ENCODE data around the gene ALCAM.

ALCAM gene

GRCh38 chr3:105497386-105497785, 130.7 kb downstream of the ALCAM start:
- no peak overlapping the region for H3K27ac ChIP-seq
- no peak for TF ChIP-seq ZFX (IDR thresholded peaks at IDR 0.05; ENCODE audit: borderline replicate concordance)
- TF ChIP-seq, protein P1, sequence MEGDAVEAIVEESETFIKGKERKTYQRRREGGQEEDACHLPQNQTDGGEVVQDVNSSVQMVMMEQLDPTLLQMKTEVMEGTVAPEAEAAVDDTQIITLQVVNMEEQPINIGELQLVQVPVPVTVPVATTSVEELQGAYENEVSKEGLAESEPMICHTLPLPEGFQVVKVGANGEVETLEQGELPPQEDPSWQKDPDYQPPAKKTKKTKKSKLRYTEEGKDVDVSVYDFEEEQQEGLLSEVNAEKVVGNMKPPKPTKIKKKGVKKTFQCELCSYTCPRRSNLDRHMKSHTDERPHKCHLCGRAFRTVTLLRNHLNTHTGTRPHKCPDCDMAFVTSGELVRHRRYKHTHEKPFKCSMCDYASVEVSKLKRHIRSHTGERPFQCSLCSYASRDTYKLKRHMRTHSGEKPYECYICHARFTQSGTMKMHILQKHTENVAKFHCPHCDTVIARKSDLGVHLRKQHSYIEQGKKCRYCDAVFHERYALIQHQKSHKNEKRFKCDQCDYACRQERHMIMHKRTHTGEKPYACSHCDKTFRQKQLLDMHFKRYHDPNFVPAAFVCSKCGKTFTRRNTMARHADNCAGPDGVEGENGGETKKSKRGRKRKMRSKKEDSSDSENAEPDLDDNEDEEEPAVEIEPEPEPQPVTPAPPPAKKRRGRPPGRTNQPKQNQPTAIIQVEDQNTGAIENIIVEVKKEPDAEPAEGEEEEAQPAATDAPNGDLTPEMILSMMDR (IDR thresholded peaks at IDR 0.05), result no peak

DNA sequence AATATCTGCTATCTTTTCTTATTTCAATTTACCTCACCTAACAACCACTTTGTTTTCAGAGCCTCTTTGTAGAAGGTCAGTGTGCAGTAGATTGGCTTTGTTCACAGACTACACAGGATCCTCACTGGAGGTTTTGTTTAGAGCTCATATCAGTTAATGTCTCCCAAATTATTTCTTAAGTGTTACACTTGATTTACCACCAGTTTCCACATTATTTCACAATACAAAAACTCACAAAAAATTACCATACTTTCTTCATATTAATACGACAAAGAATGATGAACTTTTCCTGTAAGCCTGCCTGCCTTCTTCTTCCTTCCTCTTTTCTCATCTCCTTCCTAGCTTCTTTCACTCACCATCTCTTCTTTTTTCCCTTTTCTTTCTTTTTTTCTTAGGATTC, 133.3 kb downstream of the ALCAM start:
- H3K27ac ChIP-seq, result peak overlapping the region; percentile 36

DNA sequence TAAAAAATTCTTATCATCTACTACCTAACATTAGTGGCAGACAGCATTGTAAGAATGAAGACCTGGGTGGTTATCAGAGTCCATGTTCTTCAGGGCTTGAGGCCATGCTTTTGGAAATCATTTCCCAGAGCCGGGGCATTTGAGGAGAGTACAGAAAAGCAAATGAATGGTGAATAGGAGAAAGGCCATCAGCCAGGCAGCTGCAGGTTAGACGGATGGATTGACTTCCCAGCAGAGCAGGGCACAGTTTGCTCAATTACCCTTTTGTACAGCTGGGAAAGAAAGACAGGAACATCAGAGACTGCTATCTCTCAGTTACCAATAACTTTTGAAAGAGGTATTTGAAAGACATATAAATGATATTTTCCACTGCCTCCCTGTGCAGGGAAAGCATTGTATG, 135.6 kb downstream of the ALCAM start:
- no peak for TF ChIP-seq ZFX (IDR thresholded peaks at IDR 0.05; ENCODE audit: borderline replicate concordance)
- TF ChIP-seq, protein P1 (IDR thresholded peaks at IDR 0.05), result no peak
- no peak overlapping the region for H3K27ac ChIP-seq

More for the DNA sequence above, 133.3 kb downstream of the ALCAM start:
- TF ChIP-seq, protein P1 (IDR thresholded peaks at IDR 0.05), result no peak
- no peak for TF ChIP-seq ZFX (IDR thresholded peaks at IDR 0.05; ENCODE audit: borderline replicate concordance)

- TF ChIP-seq, protein P1 (IDR thresholded peaks at IDR 0.05), result no peak
- TF ChIP-seq ZFX (IDR thresholded peaks at IDR 0.05; ENCODE audit: borderline replicate concordance), result no peak
- no peak overlapping the region for H3K27ac ChIP-seq
Observed at GRCh38 chr3:105503191-105503593, 136.5 kb downstream of the ALCAM start.

DNA sequence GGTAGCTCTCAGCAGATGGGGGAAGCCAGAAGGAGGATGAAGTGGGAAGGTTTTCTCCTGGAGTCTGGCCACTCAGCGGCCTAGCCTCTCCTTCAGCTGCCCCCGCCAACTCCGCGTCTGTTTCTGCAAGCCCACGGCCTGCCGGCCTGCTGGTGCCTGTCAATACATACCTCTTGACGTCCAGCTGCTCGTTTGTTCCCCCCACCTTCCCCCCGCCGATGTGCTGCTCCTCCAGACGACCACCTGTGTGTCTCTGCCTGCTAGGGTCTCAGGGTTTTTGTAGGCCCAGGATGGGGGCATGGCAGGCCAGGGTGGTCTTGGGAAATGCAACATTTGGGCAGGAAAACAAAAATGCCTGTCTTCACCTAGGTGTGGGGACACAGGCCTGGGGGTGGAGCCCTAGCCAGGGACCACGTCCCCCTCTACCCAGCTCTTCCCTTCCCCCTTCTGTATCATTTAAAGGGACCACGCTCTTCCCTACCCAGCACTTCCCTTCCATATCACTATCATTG, 137.8 kb downstream of the ALCAM start:
- H3K27ac ChIP-seq, result no peak overlapping the region
- no peak for TF ChIP-seq ZFX (IDR thresholded peaks at IDR 0.05; ENCODE audit: borderline replicate concordance)
- TF ChIP-seq, protein P1 (IDR thresholded peaks at IDR 0.05), result no peak

GRCh38 chr3:105505170-105505569, 138.5 kb downstream of the ALCAM start:
- TF ChIP-seq, protein P1 (IDR thresholded peaks at IDR 0.05), result no peak
- no peak for TF ChIP-seq ZFX (IDR thresholded peaks at IDR 0.05; ENCODE audit: borderline replicate concordance)
- H3K27ac ChIP-seq, result no peak overlapping the region

- no peak overlapping the region for H3K27ac ChIP-seq
Observed at GRCh38 chr3:105511031-105511430, 144.3 kb downstream of the ALCAM start.

More at GRCh38 chr3:105511031-105511430, 144.3 kb downstream of the ALCAM start:
- TF ChIP-seq, protein P1 (IDR thresholded peaks at IDR 0.05), result no peak
- no peak for TF ChIP-seq ZFX (IDR thresholded peaks at IDR 0.05; ENCODE audit: borderline replicate concordance)
